Activated T-helper 2 cell treated with anti-CD3 and anti-CD28 coated beads, Interferon-gamma antibody, Interleukin-2, Interleukin-4, amounts not matched to agents 10 μg/mL and 5 μg/mL and 100 μg/mL, durations not matched to agents 14 hours and 24 hours and 36 hours (primary cell): ENCODE data around the gene GLB1L2. TPM values are rescaled to one million over a fixed set of nuclear protein-coding genes. Genes with fewer than 3 reads are reported as not detected.

Experiments used
- DNase-seq: peaks from one replicate; pipeline ENCODE4 v3.0.0; 2021; ENCODE audit warnings: low spot score
- H3K27ac Mint-ChIP-seq: one replicate; pipeline ENCODE4 v1.8.0; 2021; ENCODE audit warnings: mixed read lengths
- H3K27me3 Mint-ChIP-seq: one replicate; pipeline ENCODE4 v1.8.0; 2021; ENCODE audit warnings: low read depth, mixed read lengths
- H3K36me3 Mint-ChIP-seq: one replicate; pipeline ENCODE4 v1.8.0; 2021; ENCODE audit warnings: low read depth, mixed read lengths
- H3K4me1 Mint-ChIP-seq: one replicate; pipeline ENCODE4 v1.8.0; 2021; ENCODE audit warnings: low read depth, mixed read lengths
- H3K4me3 Mint-ChIP-seq: one replicate; pipeline ENCODE4 v1.8.0; 2021; ENCODE audit warnings: low read depth, mild to moderate bottlenecking, moderate library complexity, mixed read lengths
- H3K9me3 Mint-ChIP-seq: one replicate; pipeline ENCODE4 v1.8.0; 2021; ENCODE audit warnings: mixed read lengths
- intact Hi-C: fragments of 100-400 bp; cut with micrococcal nuclease; formaldehyde crosslinking; loops from one replicate; pipeline ENCODE4 v1.15.1; 2023
- total RNA-seq: library from RNA; stranded (reverse); gene quantifications from 2 replicates; pipeline ENCODE4 v1.2.3, GENCODE V29; 2022

Gene GLB1L2
- total RNA-seq, 1 donor from 2014 or later, result 3.1 TPM

- no peak for DNase-seq
- Mint-ChIP-seq H3K36me3 (no peaks in the 10 kb centered on the region), H3K27ac (no peak overlapping the region), H3K27me3 (peaks cover 15% of the 10 kb centered on the region), H3K9me3 (no peaks in the 10 kb centered on the region), H3K4me3 (no peak overlapping the region), H3K4me1 (peaks cover 13% of the 10 kb centered on the region)
- intact Hi-C loops, result no loop called here
These were observed 25.7 kb downstream of the GLB1L2 start for GRCh38 chr11:134357545-134357839.

GRCh38 chr11:134358165-134358855 is 26.5 kb downstream of the GLB1L2 start:
- H3K9me3 Mint-ChIP-seq, result no peaks in the 10 kb centered on the region
- H3K4me3 Mint-ChIP-seq, result no peak overlapping the region
- H3K4me1 Mint-ChIP-seq, result peaks cover 13% of the 10 kb centered on the region
- no peaks in the 10 kb centered on the region for H3K36me3 Mint-ChIP-seq
- DNase-seq, result no peak
- peaks cover 14% of the 10 kb centered on the region for H3K27me3 Mint-ChIP-seq
- intact Hi-C loops, result no loop called here
- H3K27ac Mint-ChIP-seq, result no peak overlapping the region

GRCh38 chr11:134358856-134359490 is 27.2 kb downstream of the GLB1L2 start:
- peaks cover 13% of the 10 kb centered on the region for H3K4me1 Mint-ChIP-seq
- H3K9me3 Mint-ChIP-seq, result no peaks in the 10 kb centered on the region
- H3K36me3 Mint-ChIP-seq, result no peaks in the 10 kb centered on the region
- intact Hi-C loops, result no loop called here
- H3K27me3 Mint-ChIP-seq, result peaks cover 10% of the 10 kb centered on the region
- no peak for DNase-seq
- H3K4me3 Mint-ChIP-seq, result no peak overlapping the region
- no peak overlapping the region for H3K27ac Mint-ChIP-seq

GRCh38 chr11:134359646-134360045 is 27.9 kb downstream of the GLB1L2 start:
- no peak for DNase-seq
- H3K4me3 Mint-ChIP-seq, result no peak overlapping the region
- no peaks in the 10 kb centered on the region for H3K9me3 Mint-ChIP-seq
- no peak overlapping the region for H3K27ac Mint-ChIP-seq
- H3K36me3 Mint-ChIP-seq, result no peaks in the 10 kb centered on the region
- intact Hi-C loops, result no loop called here
- peaks cover 13% of the 10 kb centered on the region for H3K4me1 Mint-ChIP-seq
- peaks cover 10% of the 10 kb centered on the region for H3K27me3 Mint-ChIP-seq

- intact Hi-C loops, result no loop called here
- Mint-ChIP-seq H3K4me1 (peaks cover 13% of the 10 kb centered on the region), H3K9me3 (no peaks in the 10 kb centered on the region), H3K4me3 (no peak overlapping the region), H3K27me3 (peaks cover 4% of the 10 kb centered on the region), H3K36me3 (no peaks in the 10 kb centered on the region), H3K27ac (no peak overlapping the region)
- DNase-seq, result peak; percentile 72
These were observed 28.5 kb downstream of the GLB1L2 start for GRCh38 chr11:134360050-134360835.

GRCh38 chr11:134361661-134362060 is 29.9 kb downstream of the GLB1L2 start:
- intact Hi-C loops, result no loop called here
- Mint-ChIP-seq H3K4me1 (peaks cover 13% of the 10 kb centered on the region), H3K9me3 (no peaks in the 10 kb centered on the region), H3K27ac (no peak overlapping the region), H3K27me3 (peaks cover 3% of the 10 kb centered on the region), H3K36me3 (no peaks in the 10 kb centered on the region), H3K4me3 (no peak overlapping the region)
- no peak for DNase-seq

- no peaks in the 10 kb centered on the region for H3K9me3 Mint-ChIP-seq
- intact Hi-C loops, result no loop called here
- peaks cover 13% of the 10 kb centered on the region for H3K4me1 Mint-ChIP-seq
- no peak for DNase-seq
- no peaks in the 10 kb centered on the region for H3K36me3 Mint-ChIP-seq
- no peak overlapping the region for H3K4me3 Mint-ChIP-seq
- no peak overlapping the region for H3K27ac Mint-ChIP-seq
- peaks cover 3% of the 10 kb centered on the region for H3K27me3 Mint-ChIP-seq
These were observed 30.6 kb downstream of the GLB1L2 start for GRCh38 chr11:134362192-134362901.

GRCh38 chr11:134363161-134363560 is 31.4 kb downstream of the GLB1L2 start:
- Mint-ChIP-seq H3K27me3 (peaks cover 3% of the 10 kb centered on the region), H3K36me3 (no peaks in the 10 kb centered on the region), H3K27ac (no peak overlapping the region), H3K4me1 (peaks cover 13% of the 10 kb centered on the region), H3K9me3 (no peaks in the 10 kb centered on the region), H3K4me3 (no peak overlapping the region)
- no peak for DNase-seq
- intact Hi-C loops, result no loop called here

GRCh38 chr11:134363592-134363991 is 31.8 kb downstream of the GLB1L2 start:
- Mint-ChIP-seq H3K27ac (no peak overlapping the region), H3K36me3 (no peaks in the 10 kb centered on the region), H3K4me1 (peaks cover 13% of the 10 kb centered on the region), H3K4me3 (no peak overlapping the region), H3K9me3 (no peaks in the 10 kb centered on the region), H3K27me3 (peaks cover 3% of the 10 kb centered on the region)
- no peak for DNase-seq
- intact Hi-C loops, result no loop called here

GRCh38 chr11:134364261-134364660 is 32.5 kb downstream of the GLB1L2 start:
- Mint-ChIP-seq H3K4me1 (peaks cover 13% of the 10 kb centered on the region), H3K36me3 (no peaks in the 10 kb centered on the region), H3K4me3 (no peak overlapping the region), H3K27me3 (peaks cover 3% of the 10 kb centered on the region), H3K9me3 (no peaks in the 10 kb centered on the region), H3K27ac (no peak overlapping the region)
- no peak for DNase-seq
- intact Hi-C loops, result no loop called here

- intact Hi-C loops, result no loop called here
- H3K4me3 Mint-ChIP-seq, result no peak overlapping the region
These were observed 33.5 kb downstream of the GLB1L2 start for GRCh38 chr11:134365011-134365925.

GRCh38 chr11:134366254-134366653 is 34.5 kb downstream of the GLB1L2 start:
- intact Hi-C loops, result no loop called here
- Mint-ChIP-seq H3K4me3 (no peak overlapping the region), H3K36me3 (no peaks in the 10 kb centered on the region), H3K9me3 (no peaks in the 10 kb centered on the region), H3K27me3 (peaks cover 3% of the 10 kb centered on the region), H3K4me1 (peaks cover 6% of the 10 kb centered on the region), H3K27ac (no peak overlapping the region)
- DNase-seq, result no peak

More at GRCh38 chr11:134365011-134365925, 33.5 kb downstream of the GLB1L2 start:
- DNase-seq, result no peak
- Mint-ChIP-seq H3K27ac (no peak overlapping the region), H3K36me3 (no peaks in the 10 kb centered on the region), H3K27me3 (peaks cover 3% of the 10 kb centered on the region), H3K4me1 (peaks cover 8% of the 10 kb centered on the region), H3K9me3 (no peaks in the 10 kb centered on the region)
